Panc1 (cell line): ENCODE results near the gene CCDC178.
"Not testable (repeated sequence)": the region's sequence is repeated elsewhere in the genome, so short reads cannot be mapped to it uniquely, and the experiment has no call there.

Experiments
- POLR2AphosphoS5 ChIP-seq: IDR thresholded peaks from 2 replicates; pipeline ENCODE4 v1.6.1; 2012; ENCODE audit warnings: mild to moderate bottlenecking, low read depth, low read length, moderate library complexity
- SIN3A ChIP-seq: IDR thresholded peaks from 2 replicates; pipeline ENCODE4 v1.6.1; 2012; ENCODE audit warnings: low read depth, mild to moderate bottlenecking, low read length, moderate library complexity, borderline replicate concordance; ENCODE audit not compliant: insufficient read depth
- TCF7L2 ChIP-seq: IDR thresholded peaks from 2 replicates; pipeline ENCODE4 v1.6.1; 2011; ENCODE audit warnings: mild to moderate bottlenecking, low read depth, low read length, inconsistent platforms
- TF ChIP-seq, protein P1 (sequence below): fragments of 450-650 bp; IDR thresholded peaks from 2 replicates; pipeline ENCODE4 v1.5.1; 2017; ENCODE audit warnings: mild to moderate bottlenecking
- TF ChIP-seq, protein P2 (sequence below), 2 experiments: IDR thresholded peaks; 2 replicates each; pipeline ENCODE4 v1.6.1; 2011 to 2012; ENCODE audit warnings: low read depth in 2 of 2, control low read depth in 1 of 2, low read length in 1 of 2, mild to moderate bottlenecking in 1 of 2, moderate library complexity in 1 of 2; ENCODE audit not compliant: insufficient read depth in 1 of 2

DNA sequence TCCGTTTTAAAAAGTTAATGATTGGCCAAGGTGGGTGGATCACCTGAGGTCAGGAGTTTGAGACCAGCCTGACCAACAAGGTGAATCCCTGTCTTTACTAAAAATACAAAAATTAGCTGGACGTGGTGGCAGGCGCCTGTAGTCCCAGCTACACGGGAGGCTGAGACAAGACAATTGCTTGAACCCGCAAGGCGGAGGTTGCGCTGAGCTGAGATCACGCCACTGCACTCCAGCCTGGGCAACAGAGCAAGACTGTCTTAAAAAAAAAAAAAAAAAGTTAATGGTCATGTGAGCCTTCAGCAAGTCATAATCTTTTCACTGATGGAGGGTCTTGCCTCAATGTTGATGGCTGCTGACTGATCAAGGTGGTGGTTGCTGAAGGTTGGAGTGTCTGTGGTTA, 41.6 kb downstream of the CCDC178 start:
- TF ChIP-seq TCF7L2, POLR2AphosphoS5, SIN3A: not testable (repeated sequence)
- TF ChIP-seq, protein P1, sequence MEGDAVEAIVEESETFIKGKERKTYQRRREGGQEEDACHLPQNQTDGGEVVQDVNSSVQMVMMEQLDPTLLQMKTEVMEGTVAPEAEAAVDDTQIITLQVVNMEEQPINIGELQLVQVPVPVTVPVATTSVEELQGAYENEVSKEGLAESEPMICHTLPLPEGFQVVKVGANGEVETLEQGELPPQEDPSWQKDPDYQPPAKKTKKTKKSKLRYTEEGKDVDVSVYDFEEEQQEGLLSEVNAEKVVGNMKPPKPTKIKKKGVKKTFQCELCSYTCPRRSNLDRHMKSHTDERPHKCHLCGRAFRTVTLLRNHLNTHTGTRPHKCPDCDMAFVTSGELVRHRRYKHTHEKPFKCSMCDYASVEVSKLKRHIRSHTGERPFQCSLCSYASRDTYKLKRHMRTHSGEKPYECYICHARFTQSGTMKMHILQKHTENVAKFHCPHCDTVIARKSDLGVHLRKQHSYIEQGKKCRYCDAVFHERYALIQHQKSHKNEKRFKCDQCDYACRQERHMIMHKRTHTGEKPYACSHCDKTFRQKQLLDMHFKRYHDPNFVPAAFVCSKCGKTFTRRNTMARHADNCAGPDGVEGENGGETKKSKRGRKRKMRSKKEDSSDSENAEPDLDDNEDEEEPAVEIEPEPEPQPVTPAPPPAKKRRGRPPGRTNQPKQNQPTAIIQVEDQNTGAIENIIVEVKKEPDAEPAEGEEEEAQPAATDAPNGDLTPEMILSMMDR, result not testable (repeated sequence)
- TF ChIP-seq, protein P2, sequence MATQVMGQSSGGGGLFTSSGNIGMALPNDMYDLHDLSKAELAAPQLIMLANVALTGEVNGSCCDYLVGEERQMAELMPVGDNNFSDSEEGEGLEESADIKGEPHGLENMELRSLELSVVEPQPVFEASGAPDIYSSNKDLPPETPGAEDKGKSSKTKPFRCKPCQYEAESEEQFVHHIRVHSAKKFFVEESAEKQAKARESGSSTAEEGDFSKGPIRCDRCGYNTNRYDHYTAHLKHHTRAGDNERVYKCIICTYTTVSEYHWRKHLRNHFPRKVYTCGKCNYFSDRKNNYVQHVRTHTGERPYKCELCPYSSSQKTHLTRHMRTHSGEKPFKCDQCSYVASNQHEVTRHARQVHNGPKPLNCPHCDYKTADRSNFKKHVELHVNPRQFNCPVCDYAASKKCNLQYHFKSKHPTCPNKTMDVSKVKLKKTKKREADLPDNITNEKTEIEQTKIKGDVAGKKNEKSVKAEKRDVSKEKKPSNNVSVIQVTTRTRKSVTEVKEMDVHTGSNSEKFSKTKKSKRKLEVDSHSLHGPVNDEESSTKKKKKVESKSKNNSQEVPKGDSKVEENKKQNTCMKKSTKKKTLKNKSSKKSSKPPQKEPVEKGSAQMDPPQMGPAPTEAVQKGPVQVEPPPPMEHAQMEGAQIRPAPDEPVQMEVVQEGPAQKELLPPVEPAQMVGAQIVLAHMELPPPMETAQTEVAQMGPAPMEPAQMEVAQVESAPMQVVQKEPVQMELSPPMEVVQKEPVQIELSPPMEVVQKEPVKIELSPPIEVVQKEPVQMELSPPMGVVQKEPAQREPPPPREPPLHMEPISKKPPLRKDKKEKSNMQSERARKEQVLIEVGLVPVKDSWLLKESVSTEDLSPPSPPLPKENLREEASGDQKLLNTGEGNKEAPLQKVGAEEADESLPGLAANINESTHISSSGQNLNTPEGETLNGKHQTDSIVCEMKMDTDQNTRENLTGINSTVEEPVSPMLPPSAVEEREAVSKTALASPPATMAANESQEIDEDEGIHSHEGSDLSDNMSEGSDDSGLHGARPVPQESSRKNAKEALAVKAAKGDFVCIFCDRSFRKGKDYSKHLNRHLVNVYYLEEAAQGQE (IDR thresholded peaks at IDR 0.05; ENCODE audit: insufficient read depth in 1 of 2, low read depth in 2 of 2, low read length in 1 of 2), result not testable (repeated sequence)
